GM18499 (cell line): ENCODE data around the gene SPTSSB.

Experiments used
- ATAC-seq: cut with Tn5 transposase; IDR thresholded peaks from one replicate; pipeline ENCODE4 v1.9.1; 2021; ENCODE audit warnings: moderate number of reproducible peaks; ENCODE audit not compliant: insufficient read depth, unreplicated experiment

The SPTSSB gene

GRCh38 chr3:161371441-161372320 lies at the start of gene SPTSSB:
Gene SPTSSB, minus strand, starts transcription at chr3:161371517. Its CDS starts 25,194 bp downstream, at chr3:161346323.
- ATAC-seq, result no peak

- no peak for ATAC-seq
These were observed 49.4 kb upstream of the SPTSSB start for GRCh38 chr3:161420746-161421145.

- no peak for ATAC-seq
These were observed 48.4 kb upstream of the SPTSSB start for GRCh38 chr3:161419555-161420333.

GRCh38 chr3:161415506-161416231 lies 44.4 kb upstream of the SPTSSB start:
- no peak for ATAC-seq

- no peak for ATAC-seq
These were observed 43.6 kb upstream of the SPTSSB start for GRCh38 chr3:161414907-161415306.

GRCh38 chr3:161413855-161414210 lies 42.5 kb upstream of the SPTSSB start:
- ATAC-seq, result no peak

- ATAC-seq, result no peak
These were observed 42.0 kb upstream of the SPTSSB start for GRCh38 chr3:161413127-161413854.

- no peak for ATAC-seq
These were observed 40.8 kb upstream of the SPTSSB start for GRCh38 chr3:161412123-161412522.

GRCh38 chr3:161409858-161410257 lies 38.5 kb upstream of the SPTSSB start:
- no peak for ATAC-seq

- ATAC-seq, result no peak
These were observed 37.8 kb upstream of the SPTSSB start for GRCh38 chr3:161409069-161409468.

- no peak for ATAC-seq
These were observed 35.6 kb upstream of the SPTSSB start for GRCh38 chr3:161406594-161407555.

GRCh38 chr3:161405836-161406235 lies 34.5 kb upstream of the SPTSSB start:
- ATAC-seq, result no peak

- ATAC-seq, result no peak
These were observed 33.8 kb upstream of the SPTSSB start for GRCh38 chr3:161405087-161405486.

- no peak for ATAC-seq
These were observed 31.9 kb upstream of the SPTSSB start for GRCh38 chr3:161403251-161403650.

- ATAC-seq, result no peak
These were observed 30.1 kb upstream of the SPTSSB start for GRCh38 chr3:161401389-161401788.

GRCh38 chr3:161400650-161401049 lies 29.3 kb upstream of the SPTSSB start:
- no peak for ATAC-seq

GRCh38 chr3:161395115-161396012 lies 24.0 kb upstream of the SPTSSB start:
- ATAC-seq, result no peak

GRCh38 chr3:161393803-161394202 lies 22.5 kb upstream of the SPTSSB start:
- peak; percentile 62 for ATAC-seq
